ENCODE results near the gene MACROD1.

- TF ChIP-seq CTCF (IDR thresholded peaks at IDR 0.05) (no peak), POLR2A (IDR thresholded peaks at IDR 0.05; ENCODE audit: low read depth) (no peak), POLR2AphosphoS5 (IDR thresholded peaks at IDR 0.05) (no peak)
These were observed 100.2 kb downstream of the MACROD1 start for GRCh38 chr11:64065712-64066111.

Data from esophagus muscularis mucosa (tissue), 3 donors.